NCI-H69 (cell line): ENCODE results near the gene APLF.

ENCODE experiments used
- DNase-seq: peaks from one replicate; lab custom pipeline; 2025; lab: John Stamatoyannopoulos, UW

APLF gene

GRCh38 chr2:68467077-68467960, at the start of gene APLF, which contains the start of gene FBXO48:
TSS of gene APLF (plus strand) at chr2:68467585. CDS start at chr2:68467732, 147 bp downstream.
TSS of gene FBXO48 (minus strand) at chr2:68467294. CDS start at chr2:68465145, 2,149 bp downstream.
- DNase-seq: peak; percentile 97

- DNase-seq: no peak
These were observed 49.5 kb upstream of the APLF start for GRCh38 chr2:68417926-68418325.

- no peak for DNase-seq
These were observed 49.0 kb upstream of the APLF start for GRCh38 chr2:68418419-68418818.

- no peak for DNase-seq
These were observed 48.5 kb upstream of the APLF start for GRCh38 chr2:68418855-68419254.

- no peak for DNase-seq
These were observed 47.0 kb upstream of the APLF start for GRCh38 chr2:68420254-68420910.

- no peak for DNase-seq
These were observed 43.3 kb upstream of the APLF start for GRCh38 chr2:68423966-68424650.

- DNase-seq: no peak
These were observed 41.9 kb upstream of the APLF start for GRCh38 chr2:68425503-68425902.

- no peak for DNase-seq
These were observed 40.9 kb upstream of the APLF start for GRCh38 chr2:68426446-68426845.

- no peak for DNase-seq
These were observed 40.4 kb upstream of the APLF start for GRCh38 chr2:68426848-68427579.

GRCh38 chr2:68428126-68428525, 39.3 kb upstream of the APLF start:
- DNase-seq: no peak

- DNase-seq: no peak
These were observed 38.6 kb upstream of the APLF start for GRCh38 chr2:68428746-68429145.

- DNase-seq: no peak
These were observed 38.0 kb upstream of the APLF start for GRCh38 chr2:68429311-68429826.

- no peak for DNase-seq
These were observed 35.9 kb upstream of the APLF start for GRCh38 chr2:68431316-68431972.

GRCh38 chr2:68432696-68433658, 34.4 kb upstream of the APLF start:
- DNase-seq: peak; percentile 11

- DNase-seq: no peak
These were observed 32.4 kb upstream of the APLF start for GRCh38 chr2:68434981-68435380.

GRCh38 chr2:68435615-68436014, 31.8 kb upstream of the APLF start:
- DNase-seq: no peak

GRCh38 chr2:68436270-68436669, 31.1 kb upstream of the APLF start:
- DNase-seq: no peak

- DNase-seq: no peak
These were observed 28.7 kb upstream of the APLF start for GRCh38 chr2:68438455-68439303.
